ENCODE data around the gene FBXO22. TPM values are rescaled to one million over a fixed set of nuclear protein-coding genes. Genes with fewer than 3 reads are reported as not detected.
A peak's percentile ranks its signal among the peaks of the same experiment; 100 is the strongest.

Gene FBXO22
- total RNA-seq, 1 donor from 2014 or later = 22.2 TPM

DNA sequence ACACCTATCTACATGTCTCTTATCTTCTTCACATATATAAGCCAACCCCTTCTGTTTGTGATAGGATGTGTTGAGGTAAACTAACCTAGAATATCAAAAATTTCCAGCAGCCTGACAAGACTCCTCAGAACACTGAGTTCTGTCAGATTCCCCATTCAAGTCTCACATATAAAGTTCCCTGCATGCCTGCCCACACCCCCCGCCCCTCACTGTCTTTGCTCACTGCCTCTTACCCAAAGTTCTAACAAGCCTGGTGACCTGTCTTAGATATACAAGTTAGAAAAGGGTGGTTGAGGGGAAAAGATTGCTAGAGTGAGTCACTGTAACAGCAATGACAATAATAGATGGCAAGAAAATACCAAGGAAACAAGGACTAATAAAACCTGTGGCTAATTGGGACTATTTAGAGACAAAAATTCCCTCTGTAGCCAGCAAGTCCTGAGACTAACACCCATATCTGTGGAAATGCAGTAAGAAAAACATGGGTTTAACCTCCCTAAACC, 40.1 kb downstream of the FBXO22 start:
- intact Hi-C loops (cut with DNase I) = no loop called here
- Histone ChIP-seq H3K36me3 (no peaks in the 10 kb centered on the region), H3K4me3 (no peak overlapping the region), H3K27me3 (peaks cover 1% of the 10 kb centered on the region), H3K4me1 (no peaks in the 10 kb centered on the region), H3K9me3 (no peaks in the 10 kb centered on the region), H3K27ac (no peak overlapping the region)
- no peak for TF ChIP-seq CTCF (IDR thresholded peaks at IDR 0.05)
- DNase-seq = no peak
- no peak for ATAC-seq

GRCh38 chr15:75945953-75946352, 42.3 kb downstream of the FBXO22 start:
- DNase-seq (no peak), ATAC-seq (peak; percentile 19)
- no peaks in the 10 kb centered on the region for H3K36me3 ChIP-seq
- no peaks in the 10 kb centered on the region for H3K9me3 ChIP-seq
- H3K4me3 ChIP-seq = no peak overlapping the region
- no peak for TF ChIP-seq CTCF (IDR thresholded peaks at IDR 0.05)
- H3K27ac ChIP-seq = no peak overlapping the region
- peaks cover 5% of the 10 kb centered on the region for H3K27me3 ChIP-seq
- H3K4me1 ChIP-seq = no peaks in the 10 kb centered on the region
- intact Hi-C loops (cut with DNase I) = no loop called here

DNA sequence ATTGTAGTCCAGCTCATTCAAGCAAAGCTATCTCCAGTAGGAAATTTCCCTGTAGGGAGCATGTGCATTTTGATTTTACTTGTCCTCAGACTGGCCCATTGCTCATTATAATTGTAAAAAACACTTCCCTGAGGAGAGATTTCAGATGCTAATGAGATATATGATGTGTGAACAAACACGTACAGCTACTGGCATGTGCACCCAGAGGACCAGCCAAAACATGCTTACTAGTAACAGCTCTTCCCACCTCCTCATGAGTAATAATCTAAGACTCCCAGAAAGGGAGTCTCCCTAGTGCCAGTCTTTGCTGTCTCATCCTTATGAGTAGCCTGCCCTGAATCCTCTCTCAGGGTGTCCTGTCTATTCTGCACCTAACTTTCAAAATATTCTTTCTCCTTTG, 43.4 kb downstream of the FBXO22 start:
- Histone ChIP-seq H3K27ac (no peak overlapping the region), H3K27me3 (peaks cover 5% of the 10 kb centered on the region), H3K4me1 (no peaks in the 10 kb centered on the region), H3K9me3 (no peaks in the 10 kb centered on the region), H3K36me3 (no peaks in the 10 kb centered on the region), H3K4me3 (no peak overlapping the region)
- TF ChIP-seq CTCF (IDR thresholded peaks at IDR 0.05) = no peak
- intact Hi-C loops (cut with DNase I) = no loop called here
- DNase-seq = no peak
- no peak for ATAC-seq

DNA sequence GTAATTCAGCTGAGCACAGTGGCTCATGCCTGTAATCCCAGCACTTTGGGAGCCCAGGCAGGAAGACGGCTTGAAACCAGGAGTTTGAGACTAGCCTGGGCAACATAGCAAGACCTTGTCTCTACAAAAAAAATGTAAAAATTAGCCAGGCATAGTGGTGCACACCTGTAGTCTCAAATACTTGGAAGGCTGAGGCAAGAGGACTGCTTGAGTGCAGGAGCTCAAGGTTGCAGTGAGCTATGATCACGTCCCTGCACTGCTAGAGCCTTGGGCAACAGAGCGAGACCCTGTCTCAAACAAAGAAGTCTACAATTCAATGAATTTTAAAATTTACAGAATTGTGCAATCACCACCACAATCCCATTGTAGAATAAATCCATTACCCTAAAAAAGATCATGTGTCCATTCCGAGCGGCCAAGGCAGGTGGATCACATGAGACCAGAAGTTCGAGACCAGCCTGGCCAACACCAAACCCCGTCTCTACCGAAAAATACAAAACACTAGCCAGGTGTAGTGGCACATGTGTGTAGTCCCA, 45.2 kb downstream of the FBXO22 start:
- TF ChIP-seq CTCF (IDR thresholded peaks at IDR 0.05) = no peak
- Histone ChIP-seq H3K36me3 (no peaks in the 10 kb centered on the region), H3K4me1 (no peaks in the 10 kb centered on the region), H3K9me3 (no peaks in the 10 kb centered on the region), H3K27me3 (peaks cover 5% of the 10 kb centered on the region), H3K27ac (no peak overlapping the region), H3K4me3 (no peak overlapping the region)
- intact Hi-C loops (cut with DNase I) = no loop called here
- ATAC-seq = no peak
- no peak for DNase-seq

DNA sequence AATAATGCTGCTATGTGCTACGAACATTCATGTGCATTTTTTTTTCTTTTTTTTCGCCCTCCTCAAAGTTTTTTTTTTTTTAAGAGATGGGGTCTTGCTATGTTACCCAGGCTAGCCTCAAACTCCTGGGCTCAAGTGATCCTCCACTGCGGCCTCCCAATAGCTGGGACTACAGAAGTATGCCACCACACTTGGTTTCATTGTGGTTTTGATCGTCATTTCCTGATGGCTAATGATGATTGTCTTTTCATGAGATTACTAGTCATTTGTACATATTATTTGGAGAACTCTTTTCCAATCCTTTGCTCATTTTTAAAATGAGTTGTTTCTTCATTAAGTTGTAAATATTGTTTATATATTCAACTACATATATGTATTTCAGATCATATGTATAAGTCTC, 48.8 kb downstream of the FBXO22 start:
- H3K27ac ChIP-seq = no peak overlapping the region
- H3K9me3 ChIP-seq = no peaks in the 10 kb centered on the region
- peaks cover 9% of the 10 kb centered on the region for H3K27me3 ChIP-seq
- no peak for ATAC-seq
- no peaks in the 10 kb centered on the region for H3K4me1 ChIP-seq
- DNase-seq = no peak
- no peaks in the 10 kb centered on the region for H3K36me3 ChIP-seq
- no peak for TF ChIP-seq CTCF (IDR thresholded peaks at IDR 0.05)
- H3K4me3 ChIP-seq = no peak overlapping the region
- intact Hi-C loops (cut with DNase I) = no loop called here

DNA sequence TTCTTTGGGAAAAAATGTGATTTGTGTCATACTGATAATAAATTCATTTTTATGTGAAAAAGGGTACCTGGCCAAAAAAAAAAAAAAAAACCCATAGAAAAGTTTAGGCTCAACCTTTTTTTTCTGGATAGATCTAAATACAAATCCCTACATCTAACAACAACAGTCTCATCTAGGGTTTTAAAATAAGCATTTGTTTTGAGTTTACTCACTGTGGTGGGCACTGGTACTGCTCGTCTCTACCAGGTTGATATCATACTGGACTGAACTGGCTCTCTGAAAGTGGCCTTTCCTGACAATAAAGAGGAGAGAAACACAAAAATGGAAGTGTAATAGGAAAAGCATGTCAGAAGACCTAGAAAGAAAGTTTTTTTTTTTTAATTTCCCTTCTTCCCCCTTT, 52.0 kb downstream of the FBXO22 start:
- Histone ChIP-seq H3K4me3 (no peak overlapping the region), H3K27me3 (peaks cover 12% of the 10 kb centered on the region), H3K4me1 (no peaks in the 10 kb centered on the region), H3K9me3 (no peaks in the 10 kb centered on the region), H3K36me3 (no peaks in the 10 kb centered on the region), H3K27ac (no peak overlapping the region)
- no peak for ATAC-seq
- intact Hi-C loops (cut with DNase I) = no loop called here
- DNase-seq = no peak
- no peak for TF ChIP-seq CTCF (IDR thresholded peaks at IDR 0.05)
